Measurements from ENCODE around the gene KIF3A.

The KIF3A gene

DNA sequence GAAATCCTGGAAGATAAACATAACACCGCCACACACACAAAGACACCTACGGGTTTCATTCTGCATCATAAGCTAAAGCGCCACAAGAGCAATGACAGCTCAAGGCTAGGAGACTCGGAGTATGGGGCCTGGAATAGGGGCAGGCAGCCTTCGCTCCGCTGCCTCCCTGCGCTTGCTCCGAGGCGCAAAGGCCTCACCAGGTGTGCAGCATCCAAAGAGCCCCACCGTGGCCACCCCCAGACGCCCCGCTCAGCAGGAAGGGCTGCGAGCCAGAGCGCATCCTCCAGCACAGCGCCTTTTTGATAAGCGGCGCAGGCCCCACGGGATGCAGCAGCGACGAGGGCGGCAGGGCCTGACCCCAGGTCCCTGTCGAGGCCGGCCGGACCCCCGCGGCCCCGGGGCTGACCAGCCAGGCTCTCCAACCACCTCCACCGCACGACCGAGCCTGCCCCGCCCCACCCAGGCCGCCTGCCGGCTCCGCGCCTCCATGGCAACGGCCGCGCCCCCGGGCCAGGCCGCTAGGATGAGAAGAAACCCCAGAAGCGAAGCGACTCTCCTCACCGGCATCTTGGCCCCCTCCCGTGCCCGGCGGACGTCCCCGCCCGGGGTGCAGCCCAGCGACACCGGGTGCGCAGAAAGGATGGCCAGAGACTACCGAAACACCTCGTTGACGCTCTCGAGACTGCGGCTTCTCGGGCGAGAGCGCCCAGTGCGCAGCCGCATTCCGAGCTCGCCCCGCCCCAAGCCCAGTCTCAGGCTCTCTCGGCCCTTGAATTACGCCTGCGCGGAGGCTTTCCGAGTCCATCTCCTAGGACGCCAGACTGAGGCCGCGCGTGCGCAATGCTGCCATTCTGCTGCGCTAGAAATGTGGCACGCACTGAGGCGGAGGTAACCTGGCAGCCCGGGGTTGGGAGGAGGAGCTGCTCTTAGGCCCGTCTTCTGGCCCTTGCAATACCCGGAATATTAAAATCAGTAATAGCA, at the start of gene KIF3A:
TSS of gene KIF3A (minus strand) at position 694 of the 981 bp plus-strand sequence. CDS start at position 567, 127 bp downstream.
- peak; percentile 83 for DNase-seq (ENCODE audit: low read depth, low spot score)

DNA sequence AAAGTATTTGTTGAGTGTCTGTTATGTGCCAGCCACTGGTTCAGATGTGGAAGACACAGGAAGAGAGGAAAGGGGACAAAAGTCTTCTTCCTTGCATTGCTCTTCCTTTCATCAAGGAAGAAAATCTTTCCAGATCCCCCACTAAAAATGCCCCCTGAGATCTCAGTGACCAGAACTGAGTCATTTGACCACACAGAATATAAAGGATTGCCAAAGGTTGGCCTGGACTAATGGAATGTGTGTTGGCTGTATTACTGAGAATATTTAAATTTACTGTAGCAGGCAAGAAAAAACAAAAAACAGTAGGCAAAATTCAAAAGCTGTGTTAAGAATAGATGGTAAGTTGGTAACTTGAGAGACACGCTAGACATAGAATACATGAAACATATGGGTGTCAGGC, 49.7 kb upstream of the KIF3A start:
- no peak for DNase-seq (ENCODE audit: low read depth, low spot score)

DNA sequence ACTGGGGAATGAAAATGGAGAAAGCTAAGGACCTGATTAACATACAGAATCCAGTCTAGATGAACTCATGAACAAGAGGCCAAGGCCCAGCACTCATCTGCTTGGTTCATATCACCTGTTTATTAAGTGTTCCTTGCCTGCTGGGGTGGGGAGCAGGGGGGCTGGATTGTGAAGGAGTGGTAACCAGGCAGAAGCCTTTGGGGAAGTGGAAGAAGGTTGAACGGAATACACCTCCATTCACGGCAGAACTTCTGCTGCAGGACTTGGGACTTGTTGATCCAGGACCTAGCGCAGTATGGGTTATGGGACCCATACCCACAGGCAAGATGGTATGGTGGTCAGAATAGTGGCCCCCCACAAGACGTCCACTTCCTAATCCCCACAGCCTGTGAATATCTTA, 48.5 kb upstream of the KIF3A start:
- no peak for DNase-seq (ENCODE audit: low read depth, low spot score)

DNA sequence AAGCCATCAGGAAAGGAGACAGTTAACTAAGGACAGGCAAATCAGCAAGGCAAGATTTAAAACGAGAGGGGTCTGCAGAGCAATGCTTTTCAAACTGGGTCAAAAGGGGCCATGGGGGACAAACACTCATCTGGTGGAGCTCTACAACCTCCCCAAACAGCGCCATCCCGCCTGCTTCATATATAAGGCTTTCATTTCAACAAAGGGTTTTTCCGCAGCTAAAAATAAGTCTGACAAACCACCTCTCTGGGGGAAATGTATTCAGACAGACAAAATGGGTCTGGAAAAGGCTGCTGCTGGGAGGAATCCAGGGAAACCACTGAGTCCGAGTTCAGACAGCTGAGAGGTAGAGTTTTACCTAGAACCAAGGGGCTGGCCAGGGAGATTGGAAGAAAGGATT, 48.0 kb upstream of the KIF3A start:
- no peak for DNase-seq (ENCODE audit: low read depth, low spot score)

GRCh38 chr5:132782101-132782500, 44.8 kb upstream of the KIF3A start:
- DNase-seq (ENCODE audit: low read depth, low spot score): no peak

GRCh38 chr5:132781029-132781428, 43.7 kb upstream of the KIF3A start:
- DNase-seq (ENCODE audit: low read depth, low spot score): no peak

DNA sequence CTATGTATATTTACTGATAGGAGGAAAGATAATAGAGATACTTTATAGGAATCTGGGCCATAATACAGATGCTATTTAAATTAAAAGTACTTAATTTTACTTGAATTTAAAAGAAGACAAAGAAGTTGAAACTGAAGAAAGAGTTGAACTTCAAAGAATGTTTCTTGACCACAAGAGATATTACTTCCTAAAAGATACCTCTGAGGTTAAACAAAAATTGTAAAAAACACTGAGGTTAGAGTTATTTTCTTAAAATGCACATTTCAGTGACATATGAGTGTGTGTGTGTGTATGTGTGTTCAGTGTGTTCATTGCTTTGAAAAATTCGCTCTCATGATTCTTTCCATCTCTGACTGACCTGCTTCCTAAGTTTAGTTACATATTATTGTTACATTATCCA, 43.2 kb upstream of the KIF3A start:
- DNase-seq (ENCODE audit: low read depth, low spot score): no peak

- no peak for DNase-seq (ENCODE audit: low read depth, low spot score)
Observed at GRCh38 chr5:132779961-132780360, 42.6 kb upstream of the KIF3A start.

DNA sequence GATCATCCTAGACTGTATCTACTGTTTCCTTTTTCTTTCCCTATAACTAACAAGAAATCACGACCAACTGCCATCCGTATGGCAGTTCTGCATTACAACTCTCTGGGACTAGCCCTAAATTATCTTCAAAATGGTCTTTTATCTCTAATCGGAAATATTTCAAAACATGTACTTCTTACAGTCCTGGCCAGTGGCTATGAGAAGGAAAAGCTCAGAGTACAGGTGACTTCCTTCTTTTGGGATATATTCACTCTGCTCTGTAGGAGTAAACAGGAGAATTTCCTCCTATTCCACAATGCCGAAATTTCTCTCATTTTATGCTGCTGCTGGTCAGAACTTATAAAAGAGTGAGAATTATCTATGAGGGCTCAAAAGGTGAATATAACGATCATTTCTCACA, 41.5 kb upstream of the KIF3A start:
- DNase-seq (ENCODE audit: low read depth, low spot score): no peak

GRCh38 chr5:132778129-132778528, 40.8 kb upstream of the KIF3A start:
- no peak for DNase-seq (ENCODE audit: low read depth, low spot score)

DNA sequence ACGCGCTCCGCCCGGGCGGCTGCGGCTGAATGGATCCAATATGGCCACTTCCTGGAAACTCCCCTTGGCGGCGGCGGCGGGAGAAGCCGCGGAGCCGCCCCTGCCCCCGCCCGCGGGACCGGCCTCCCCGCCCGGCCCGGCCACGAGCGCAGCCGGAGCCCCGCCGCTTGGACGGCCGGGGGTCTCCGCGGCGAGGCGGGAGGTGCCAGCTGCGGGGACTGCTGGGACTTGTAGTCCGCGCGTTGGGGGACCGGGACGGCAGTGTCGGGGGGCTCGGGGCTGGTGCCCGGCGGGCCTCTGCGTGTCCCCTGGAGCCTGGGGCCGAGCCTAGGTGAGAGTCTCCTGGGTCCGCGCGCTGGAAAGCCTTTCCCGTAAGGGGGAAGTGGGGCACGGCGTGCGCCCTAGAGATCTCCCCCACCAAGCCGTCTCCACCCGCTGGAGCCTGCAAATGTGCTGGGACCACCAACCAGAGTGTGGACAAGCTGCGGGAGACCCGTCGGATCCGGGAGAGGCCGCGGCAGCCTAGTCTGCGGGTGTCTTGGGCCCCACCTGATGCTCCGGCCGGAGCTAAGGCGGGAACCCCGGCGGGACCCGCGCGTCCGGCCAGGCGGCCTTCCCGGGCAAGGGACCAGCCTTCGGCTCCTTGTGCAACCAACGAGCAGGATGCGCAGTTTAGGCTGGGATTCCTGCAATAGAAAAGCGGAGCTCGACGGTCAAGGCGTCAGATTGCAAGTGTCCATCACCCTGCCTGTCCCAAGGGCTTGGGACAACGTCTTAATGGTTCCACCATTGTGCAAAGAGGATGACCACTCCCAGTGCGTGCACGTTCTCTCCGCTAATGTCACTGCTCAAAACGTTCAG, 40.1 kb upstream of the KIF3A start, which contains the start of gene SEPTIN8:
TSS of gene SEPTIN8 (minus strand) at position 31 of the 861 bp plus-strand sequence. CDS start 102 bp downstream, outside the sequence.
- DNase-seq (ENCODE audit: low read depth, low spot score): no peak

- no peak for DNase-seq (ENCODE audit: low read depth, low spot score)
Observed at GRCh38 chr5:132776938-132777208, 39.5 kb upstream of the KIF3A start.

- no peak for DNase-seq (ENCODE audit: low read depth, low spot score)
Observed at GRCh38 chr5:132776131-132776937, 39.0 kb upstream of the KIF3A start.

- DNase-seq (ENCODE audit: low read depth, low spot score): no peak
Observed at GRCh38 chr5:132775476-132775961, 38.2 kb upstream of the KIF3A start.

GRCh38 chr5:132774896-132775295, 37.5 kb upstream of the KIF3A start:
- no peak for DNase-seq (ENCODE audit: low read depth, low spot score)

DNA sequence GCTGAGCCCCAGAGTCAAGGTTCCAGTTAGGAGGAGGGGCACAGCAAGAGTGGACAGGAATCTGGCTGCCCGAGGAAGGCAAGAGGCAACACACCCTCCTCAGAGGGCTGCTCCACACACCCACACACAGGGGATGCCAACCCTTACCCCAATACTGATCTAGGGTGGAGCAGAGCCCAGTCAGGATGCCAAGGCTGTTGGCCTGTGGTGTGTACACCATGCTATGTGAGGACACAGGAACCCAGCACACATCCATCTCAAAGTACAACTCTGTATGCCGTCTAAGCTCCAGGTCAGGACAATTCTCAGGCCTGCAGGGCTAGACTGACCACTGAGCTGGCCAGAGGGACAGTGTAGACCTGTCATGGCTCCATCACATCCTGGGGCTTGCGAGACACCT, 37.1 kb upstream of the KIF3A start:
- DNase-seq (ENCODE audit: low read depth, low spot score): no peak

GRCh38 chr5:132773601-132774355, 36.4 kb upstream of the KIF3A start:
- DNase-seq (ENCODE audit: low read depth, low spot score): no peak

- no peak for DNase-seq (ENCODE audit: low read depth, low spot score)
Observed at GRCh38 chr5:132773114-132773513, 35.8 kb upstream of the KIF3A start.

DNA sequence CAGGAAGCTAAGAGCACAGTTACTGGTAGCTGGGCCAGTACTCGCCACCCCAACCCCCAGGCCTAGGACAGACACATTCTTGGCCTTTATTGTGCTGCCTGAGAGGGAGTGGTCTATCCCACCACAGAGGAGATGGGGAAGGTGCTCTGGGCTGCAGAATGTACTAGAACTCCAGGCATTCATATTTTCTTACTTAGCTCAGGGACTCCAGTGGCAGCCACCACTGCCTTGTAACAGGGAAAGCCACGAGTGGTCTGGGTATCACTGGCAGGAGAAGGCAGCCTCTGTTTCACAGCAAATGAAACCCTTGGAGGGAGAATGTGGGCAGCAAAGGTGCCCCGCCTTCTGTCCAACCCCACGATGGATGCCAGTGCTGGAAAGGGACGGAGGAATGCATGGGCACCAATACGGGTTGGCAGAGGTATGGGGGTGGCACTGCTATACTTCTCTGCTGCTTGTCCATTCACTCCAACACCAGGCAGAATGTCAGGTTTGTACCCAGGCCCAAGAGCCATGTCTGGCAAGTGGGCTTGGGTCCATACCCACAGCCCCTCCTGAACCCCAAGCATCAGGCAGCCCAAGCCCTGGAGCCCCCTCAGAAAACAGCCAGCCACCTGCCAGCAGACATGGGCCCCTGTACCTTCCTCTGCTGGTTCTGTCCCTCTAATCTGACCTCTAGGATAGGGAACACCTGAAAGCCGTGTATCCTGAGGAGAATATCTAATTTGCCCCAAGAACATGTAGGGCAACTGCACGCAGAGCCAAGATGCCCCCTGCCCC, 35.1 kb upstream of the KIF3A start:
- DNase-seq (ENCODE audit: low read depth, low spot score): no peak

DNA sequence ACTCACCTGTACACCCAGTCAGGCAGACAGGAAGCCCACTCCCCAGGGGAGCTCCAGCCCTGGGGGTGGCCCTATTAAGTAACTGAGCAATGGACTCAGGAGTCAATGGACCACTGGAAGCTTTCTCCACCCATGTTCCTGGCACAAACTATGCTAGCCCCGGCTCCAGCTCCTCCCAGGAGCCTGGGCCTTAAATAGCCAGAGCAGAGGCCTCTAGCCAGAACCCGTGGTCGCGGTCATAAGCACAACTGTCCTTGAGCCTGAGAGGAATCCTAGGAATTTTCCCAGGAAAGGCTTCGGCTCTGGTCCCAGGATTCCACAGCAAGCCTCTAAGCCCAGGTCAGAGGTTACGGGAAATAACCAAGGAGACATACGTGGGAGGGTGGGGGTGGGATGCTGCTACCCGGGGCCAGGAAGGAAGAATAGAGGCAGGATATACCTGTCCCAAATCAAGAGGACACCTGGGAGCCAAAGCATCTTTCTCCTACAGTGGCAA, 34.2 kb upstream of the KIF3A start:
- no peak for DNase-seq (ENCODE audit: low read depth, low spot score)

Measured in smooth muscle cell of the brain vasculature (primary cell).